UCSD-AML1 (cell line): ENCODE results near the gene GRM7.

ENCODE experiments used
- DNase-seq: peaks from one replicate; lab custom pipeline; 2025; ENCODE audit not compliant: unreplicated experiment; lab: John Stamatoyannopoulos, UW

The GRM7 gene

GRCh38 chr3:7568526-7569184, 707.7 kb downstream of the GRM7 start:
- DNase-seq, result no peak

GRCh38 chr3:7573330-7573729, 712.4 kb downstream of the GRM7 start:
- no peak for DNase-seq

GRCh38 chr3:7574435-7574834, 713.5 kb downstream of the GRM7 start:
- no peak for DNase-seq

- DNase-seq, result no peak
These were observed 715.2 kb downstream of the GRM7 start for GRCh38 chr3:7576071-7576470.

GRCh38 chr3:7576506-7576905, 715.6 kb downstream of the GRM7 start:
- no peak for DNase-seq

- DNase-seq, result no peak
These were observed 716.6 kb downstream of the GRM7 start for GRCh38 chr3:7577513-7577912.

- DNase-seq, result no peak
These were observed 720.9 kb downstream of the GRM7 start for GRCh38 chr3:7581831-7582230.

- no peak for DNase-seq
These were observed 724.1 kb downstream of the GRM7 start for GRCh38 chr3:7585052-7585451.

GRCh38 chr3:7588236-7588635, 727.3 kb downstream of the GRM7 start:
- no peak for DNase-seq

GRCh38 chr3:7589526-7589925, 728.6 kb downstream of the GRM7 start:
- no peak for DNase-seq

- no peak for DNase-seq
These were observed 741.4 kb downstream of the GRM7 start for GRCh38 chr3:7602297-7602696.

GRCh38 chr3:7607083-7607482, 746.2 kb downstream of the GRM7 start:
- DNase-seq, result no peak

GRCh38 chr3:7607676-7608075, 746.8 kb downstream of the GRM7 start:
- DNase-seq, result no peak

GRCh38 chr3:7610634-7611033, 749.7 kb downstream of the GRM7 start:
- no peak for DNase-seq

GRCh38 chr3:7615043-7615442, 754.1 kb downstream of the GRM7 start:
- DNase-seq, result no peak

GRCh38 chr3:7618606-7619005, 757.7 kb downstream of the GRM7 start:
- DNase-seq, result no peak

- DNase-seq, result no peak
These were observed 759.5 kb downstream of the GRM7 start for GRCh38 chr3:7620401-7620800.

GRCh38 chr3:7621046-7621630, 760.2 kb downstream of the GRM7 start:
- DNase-seq, result no peak

- DNase-seq, result no peak
These were observed 760.7 kb downstream of the GRM7 start for GRCh38 chr3:7621651-7622050.

- DNase-seq, result no peak
These were observed 764.1 kb downstream of the GRM7 start for GRCh38 chr3:7625021-7625420.

- DNase-seq, result no peak
These were observed 769.5 kb downstream of the GRM7 start for GRCh38 chr3:7630351-7630911.

GRCh38 chr3:7630925-7631324, 770.0 kb downstream of the GRM7 start:
- no peak for DNase-seq

GRCh38 chr3:7632305-7632704, 771.4 kb downstream of the GRM7 start:
- DNase-seq, result no peak
